Left colon (tissue), 2 donors: ENCODE results near the gene KCTD17. TPM values are rescaled to one million over a fixed set of nuclear protein-coding genes. Genes with fewer than 3 reads are reported as not detected.

Experiments
- ATAC-seq: fragments of 200-7000 bp; cut with Tn5 transposase; one replicate; pipeline ENCODE4 v1.9.1; 2020; ENCODE audit warnings: mild to moderate bottlenecking, moderate library complexity
- DNase-seq, 2 donors: peaks; one replicate each; pipeline ENCODE4 v3.0.0-alpha.2; 2020
- intact Hi-C, 2 donors: fragments of 100-400 bp; cut with DNase I in 1 of 2; cut with micrococcal nuclease in 1 of 2; formaldehyde crosslinking; loops; one replicate each; pipeline versions ENCODE4 v1.11.2 to v1.14.0; 2022; cut with DNase I, micrococcal nuclease
- total RNA-seq, 2 donors: library from RNA; stranded (reverse); fragmentation: NEBNext Ultra II Directional; extraction: Animal tissue kit (Norgen Biotek cat#: 25700); gene quantifications; one replicate each; pipeline ENCODE4 v1.2.1, GENCODE V29; 2021
- donor health status: DM: no; HTN: no; CAD: no.
- donor health status: DM: yes; HTN: yes; CAD: no.

Gene KCTD17
- total RNA-seq, 2 donors from 2014 or later, result 33.2 to 41.1 TPM

DNA sequence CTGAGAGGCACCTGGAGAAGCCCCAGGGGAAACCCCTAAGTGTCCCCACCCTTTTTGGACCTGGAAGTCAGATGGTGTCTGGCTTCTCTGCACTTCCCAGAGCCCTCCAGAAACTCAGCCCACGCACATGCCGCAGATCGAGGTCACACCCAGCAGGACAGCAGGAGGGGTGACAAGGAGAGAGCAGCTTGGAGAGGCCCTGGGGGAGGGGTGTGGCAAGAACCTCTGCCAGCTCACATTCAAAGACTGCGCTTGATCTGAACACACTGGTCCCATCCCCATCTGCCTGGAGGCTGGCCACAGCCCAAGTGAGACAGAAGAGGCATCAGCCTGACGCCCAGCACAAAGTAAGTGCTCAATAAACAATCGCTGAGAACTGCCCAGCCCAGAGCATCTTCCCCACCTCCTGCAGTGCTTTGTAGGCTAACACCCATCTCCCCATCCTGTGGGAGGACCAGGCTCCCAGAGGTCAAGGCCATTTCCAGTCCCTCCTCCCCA, 36.6 kb downstream of the KCTD17 start:
- DNase-seq, result no peak
- intact Hi-C loops, result no loop called here
- ATAC-seq, result peak; percentile 19

DNA sequence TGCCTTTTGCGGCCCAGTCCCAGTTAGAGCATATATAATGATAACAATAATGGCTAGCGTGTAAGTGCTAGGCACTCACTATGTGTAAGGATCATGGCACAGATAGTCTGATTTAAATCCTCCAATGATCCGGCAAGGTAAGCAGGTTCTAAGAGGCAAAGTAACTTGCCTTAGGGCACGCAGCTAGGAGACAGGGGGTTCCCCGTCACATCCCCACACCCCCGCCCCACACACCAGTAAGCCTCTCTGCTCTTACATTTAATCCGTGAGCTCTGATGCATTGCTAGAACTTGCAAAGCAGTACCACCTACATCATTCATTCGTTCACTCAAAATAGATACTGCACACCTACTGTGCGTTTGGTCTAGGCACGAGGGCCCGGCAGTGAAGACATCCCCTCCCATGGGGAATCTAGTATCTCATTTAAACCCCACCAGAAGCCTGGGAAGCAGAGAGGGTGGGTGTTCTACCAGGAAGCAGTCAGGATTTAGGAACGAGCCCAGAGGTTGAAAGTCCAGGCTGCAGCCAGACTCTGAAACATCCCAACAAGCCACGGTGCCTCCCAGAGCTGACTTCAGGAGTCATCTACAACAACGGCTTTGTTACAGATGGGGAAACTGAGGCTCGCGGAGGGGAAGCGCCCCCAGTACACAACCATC, 37.3 kb downstream of the KCTD17 start:
- intact Hi-C loops, result no loop called here
- no peak for DNase-seq

DNA sequence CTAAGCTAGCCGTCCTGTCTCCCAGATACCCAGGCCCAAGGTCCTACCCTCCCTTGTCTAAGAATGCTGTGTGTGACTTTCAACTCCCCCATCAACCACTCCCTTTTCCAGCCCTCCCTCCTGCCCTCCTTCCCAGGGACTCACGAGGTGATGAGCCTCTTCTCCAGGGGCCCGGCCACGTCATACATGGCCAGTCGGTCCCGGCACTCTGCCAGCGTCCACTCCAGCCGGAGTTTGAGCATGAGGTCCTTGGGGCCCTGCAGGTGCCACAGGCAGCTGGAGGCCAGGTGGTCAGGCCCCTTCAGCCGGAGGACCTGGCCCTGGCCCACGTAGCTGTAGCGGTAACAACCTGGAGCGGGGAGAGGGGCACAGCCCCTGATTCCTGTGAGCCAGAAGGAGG, 37.9 kb downstream of the KCTD17 start:
- DNase-seq (no peak), ATAC-seq (no peak)
- intact Hi-C loops, result no loop called here

More for the DNA sequence above, 37.3 kb downstream of the KCTD17 start:
- peak; percentile 34 for ATAC-seq

DNA sequence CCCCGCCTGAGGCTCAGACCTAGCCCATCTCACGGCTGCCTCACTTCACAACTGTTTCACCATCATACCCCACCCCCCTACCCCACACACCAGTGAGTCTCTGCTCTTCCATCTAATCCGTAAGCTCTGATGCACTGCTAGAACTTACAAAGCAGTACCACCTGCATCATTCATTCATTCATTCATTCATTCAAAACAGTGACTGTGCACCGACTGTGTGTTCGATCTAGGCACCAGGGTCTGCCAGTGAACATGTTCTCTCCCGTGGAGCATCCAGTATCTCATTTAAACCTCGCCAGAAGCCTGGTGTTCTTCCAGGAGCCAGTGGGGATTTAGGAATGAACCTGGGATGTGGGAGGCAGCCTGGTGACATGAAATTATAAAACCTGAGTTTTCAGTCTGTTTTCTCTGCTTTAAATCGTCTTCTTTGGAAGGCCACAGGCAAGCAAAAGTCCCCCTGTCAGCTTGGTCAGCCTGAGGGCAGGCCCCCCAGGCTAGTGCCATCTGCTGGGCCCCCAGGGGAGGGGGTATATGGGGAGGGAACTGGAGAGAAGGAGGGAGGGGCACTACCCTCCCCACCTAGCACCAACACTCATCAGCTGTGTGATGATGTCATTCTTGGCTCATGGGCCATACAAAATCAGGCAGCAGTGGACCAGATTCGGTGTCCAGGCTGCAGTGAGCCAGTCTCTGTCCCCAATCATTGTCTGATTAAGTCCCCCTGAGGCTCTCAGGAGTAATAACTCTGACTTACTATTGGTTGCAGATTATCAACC, 39.6 kb downstream of the KCTD17 start:
- DNase-seq (no peak), ATAC-seq (no peak)
- intact Hi-C loops, result no loop called here

DNA sequence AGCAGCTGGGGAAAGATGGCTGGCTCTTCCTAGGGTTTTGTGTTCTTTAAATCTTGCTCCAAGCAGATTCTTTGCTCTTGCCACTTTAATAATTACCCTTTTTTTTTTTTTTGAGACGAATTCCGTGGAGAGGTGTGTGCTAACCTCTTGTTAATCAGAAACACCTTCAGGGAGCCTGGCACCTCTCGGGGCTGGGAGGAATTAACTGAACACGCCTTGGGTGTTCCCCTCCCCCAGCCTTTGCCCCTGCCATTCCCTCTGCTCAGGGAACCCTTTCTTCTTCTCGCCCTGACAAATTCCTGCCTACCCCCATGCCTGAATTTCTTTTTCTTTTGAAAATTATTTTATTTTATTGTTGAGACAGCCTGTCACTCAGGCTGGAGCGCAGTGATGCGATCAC, 40.5 kb downstream of the KCTD17 start:
- DNase-seq (no peak), ATAC-seq (no peak)
- intact Hi-C loops, result no loop called here

DNA sequence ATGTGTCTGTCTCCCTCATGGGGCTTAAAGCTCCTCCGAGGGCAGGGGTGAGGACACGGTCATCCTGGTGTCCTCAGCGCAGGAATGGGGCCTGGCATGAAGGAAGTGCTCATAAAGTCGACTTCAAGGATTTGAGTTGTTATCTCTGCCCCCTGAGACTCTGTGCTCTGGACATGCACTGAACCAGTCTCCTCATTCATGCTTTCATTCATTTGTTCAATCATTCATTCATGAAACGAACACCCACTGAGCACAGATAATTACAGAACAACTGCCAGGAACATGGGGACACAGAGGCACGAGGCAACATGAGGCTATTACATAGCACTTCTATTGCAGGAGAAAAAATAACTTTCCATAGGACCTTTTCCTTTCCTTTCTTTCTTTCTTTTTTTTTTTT, 41.5 kb downstream of the KCTD17 start:
- no peak for ATAC-seq

DNA sequence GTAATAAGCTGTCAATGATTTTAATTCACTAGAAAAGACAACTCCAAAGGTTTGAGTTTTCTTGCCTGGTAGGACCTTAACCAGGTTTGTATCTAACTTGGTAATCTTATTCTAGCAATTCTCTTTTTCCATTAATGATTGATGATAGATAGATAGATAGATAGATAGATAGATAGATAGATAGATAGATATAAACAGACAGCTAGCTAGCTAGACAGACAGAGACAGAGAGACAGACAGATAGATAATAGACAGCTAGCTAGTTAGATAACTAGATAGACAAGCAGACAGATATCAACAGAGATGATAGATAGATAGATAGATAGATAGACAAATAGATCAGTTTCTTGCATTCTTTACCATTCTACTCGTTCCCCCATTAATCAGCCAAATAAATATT, 42.7 kb downstream of the KCTD17 start:
- no peak for ATAC-seq
- intact Hi-C loops, result no loop called here
- DNase-seq, result no peak

More for the DNA sequence above, 41.5 kb downstream of the KCTD17 start:
- DNase-seq, result no peak
- intact Hi-C loops, result no loop called here

DNA sequence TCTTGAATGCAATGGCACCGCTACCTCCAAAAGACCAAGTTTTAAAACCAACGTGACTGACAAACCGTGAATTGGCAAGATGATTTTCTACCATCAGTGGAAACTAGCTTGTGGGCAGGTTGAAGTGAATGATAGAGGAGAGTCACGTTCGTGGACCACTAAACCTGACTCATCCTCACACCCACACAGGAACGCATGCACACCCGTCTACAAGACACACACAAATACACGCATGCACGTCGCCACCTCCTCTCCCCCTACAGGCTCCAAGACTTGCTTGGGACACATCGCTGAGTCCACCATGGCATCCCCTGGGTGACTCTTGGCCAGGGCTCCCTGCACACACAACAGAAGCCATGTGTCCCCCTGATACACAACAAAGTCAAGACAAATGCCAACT, 43.6 kb downstream of the KCTD17 start:
- intact Hi-C loops, result no loop called here
- DNase-seq (no peak), ATAC-seq (no peak)

DNA sequence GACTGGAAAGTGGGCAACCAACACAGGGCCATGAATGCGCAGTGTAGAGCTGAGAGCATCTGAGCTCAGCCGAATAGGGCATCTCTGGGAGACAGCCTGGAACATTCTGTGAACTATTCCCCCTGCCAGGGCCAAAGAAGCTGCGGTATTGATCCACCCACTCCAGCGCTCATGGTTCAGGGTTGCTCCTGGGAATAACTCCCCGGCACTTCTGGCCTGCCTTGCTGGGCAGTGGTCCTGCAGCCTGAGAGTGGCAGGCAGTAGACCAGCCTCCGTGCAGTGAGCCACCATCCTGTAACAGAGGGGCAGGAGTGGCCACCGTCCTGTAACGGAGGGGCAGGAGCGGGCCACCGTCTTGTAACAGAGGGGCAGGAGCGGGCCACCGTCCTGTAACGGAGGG, 45.8 kb downstream of the KCTD17 start:
- ATAC-seq, result no peak
- intact Hi-C loops, result no loop called here
- DNase-seq, result no peak

DNA sequence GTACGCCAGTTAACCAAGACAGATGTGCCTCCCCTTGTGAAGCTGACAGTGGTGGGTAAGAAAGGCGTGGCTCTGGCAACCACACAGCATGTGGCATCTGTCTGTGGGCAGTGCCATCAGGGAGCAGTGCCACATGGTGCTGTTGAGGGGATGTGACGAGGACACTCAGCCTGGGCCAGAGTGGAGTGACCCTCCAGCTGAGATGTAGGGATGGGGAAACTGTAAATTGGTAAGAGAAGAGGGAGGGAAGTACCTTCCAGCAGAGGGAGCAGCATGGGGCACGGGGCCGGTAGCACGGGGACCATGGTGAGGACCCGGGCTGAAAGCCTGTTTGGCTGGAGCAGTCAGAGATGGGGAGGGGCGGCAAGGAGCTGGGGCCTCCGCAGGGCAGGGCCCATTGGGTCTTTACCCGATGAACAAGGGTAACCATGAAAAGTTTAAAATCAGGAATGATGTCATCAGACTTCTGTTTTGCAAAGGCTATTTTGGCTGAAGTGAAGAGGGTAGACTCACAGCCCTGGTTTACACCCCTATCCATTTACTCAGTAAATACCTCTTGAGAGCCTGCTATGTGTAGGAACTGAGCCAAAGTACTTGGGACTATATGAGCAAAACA, 47.5 kb downstream of the KCTD17 start:
- intact Hi-C loops, result no loop called here
- DNase-seq (no peak), ATAC-seq (no peak)

DNA sequence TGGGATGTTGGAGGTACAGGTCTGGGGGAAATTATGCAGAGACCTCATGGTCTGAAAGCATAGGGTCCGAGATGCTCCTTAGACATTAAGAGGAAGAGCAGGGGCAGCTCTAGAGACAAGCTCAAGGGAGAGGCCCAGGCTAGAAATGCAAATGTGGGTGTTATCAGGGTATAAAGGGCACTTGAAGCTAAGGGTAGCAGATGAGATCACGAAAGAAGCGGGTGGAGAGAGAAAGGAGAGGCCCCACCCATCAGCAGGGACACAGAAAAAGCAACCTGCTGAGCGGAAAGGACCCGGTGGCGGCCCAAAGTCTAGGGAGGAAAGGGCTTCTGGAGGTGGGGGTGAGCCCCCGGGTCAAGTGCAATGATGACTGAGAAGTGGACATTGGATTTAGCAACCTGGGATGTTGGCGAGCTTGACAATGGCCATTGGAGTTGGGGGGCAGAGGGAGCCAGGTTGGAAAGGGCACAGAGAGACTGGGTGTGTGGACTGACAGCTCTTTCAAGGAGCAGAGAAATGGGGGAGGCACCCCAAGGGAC, 49.1 kb downstream of the KCTD17 start:
- intact Hi-C loops, result no loop called here
- peak; percentile 38 to 48 for DNase-seq
- ATAC-seq, result peak; percentile 95

DNA sequence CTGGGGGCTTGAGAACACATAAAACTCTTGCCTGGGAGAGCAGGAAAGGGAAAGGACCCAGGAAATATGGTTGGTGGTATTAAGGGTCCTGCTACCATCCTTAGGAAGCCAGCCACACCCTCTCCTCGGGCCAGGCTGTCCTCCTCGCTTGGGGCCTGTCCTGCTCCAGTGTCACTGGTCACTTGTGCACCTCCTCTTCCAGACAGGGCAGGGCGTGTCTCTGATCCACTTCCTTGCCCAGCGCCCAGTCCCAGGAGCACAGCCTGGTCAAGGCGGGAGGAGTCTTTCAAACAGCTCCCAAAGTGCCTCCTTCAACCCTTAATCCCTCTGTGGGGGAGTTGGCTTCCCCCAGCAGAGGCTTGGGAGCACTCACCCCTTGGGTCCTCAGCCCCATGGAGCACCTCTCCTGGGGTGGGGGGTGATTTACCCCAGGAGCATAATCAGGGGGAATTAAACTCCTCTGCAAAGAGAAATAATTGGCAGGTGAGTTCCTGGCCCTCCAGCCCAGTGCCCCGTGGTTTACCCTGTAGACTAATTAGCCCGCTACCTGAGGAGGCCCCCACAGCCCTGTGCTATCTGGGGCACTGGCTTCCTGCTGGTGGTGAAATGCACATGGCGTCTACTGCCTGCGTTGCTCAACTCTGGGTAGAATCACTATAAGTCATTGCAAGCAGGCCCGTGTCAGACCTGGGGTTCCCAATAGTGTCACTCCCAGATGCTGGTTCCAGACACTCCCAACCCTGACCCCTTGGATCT, 49.9 kb downstream of the KCTD17 start:
- ATAC-seq, result peak; percentile 83
- DNase-seq, result peak; percentile 49 to 70
- intact Hi-C loops, result no loop called here

DNA sequence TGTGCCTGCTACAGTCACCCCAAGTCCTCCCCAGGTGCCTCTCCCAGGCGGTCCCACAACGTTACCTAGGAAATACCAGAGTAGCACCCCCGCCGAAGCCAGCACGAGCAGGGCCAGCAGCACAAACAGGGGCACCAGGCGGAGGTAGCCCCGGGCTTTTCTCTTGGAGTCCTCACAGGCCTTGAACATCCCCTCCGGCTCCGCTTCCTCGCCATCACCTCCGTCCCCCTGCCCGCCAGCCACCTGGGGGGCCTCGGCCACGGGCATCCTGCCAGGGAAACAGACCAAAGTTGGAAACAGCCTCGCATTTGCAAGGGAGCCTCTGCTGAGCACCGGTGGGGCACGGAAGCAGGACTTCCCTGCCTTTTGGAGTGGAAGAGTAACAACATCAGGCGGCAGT, 51.6 kb downstream of the KCTD17 start:
- DNase-seq (no peak), ATAC-seq (no peak)
- intact Hi-C loops, result no loop called here

DNA sequence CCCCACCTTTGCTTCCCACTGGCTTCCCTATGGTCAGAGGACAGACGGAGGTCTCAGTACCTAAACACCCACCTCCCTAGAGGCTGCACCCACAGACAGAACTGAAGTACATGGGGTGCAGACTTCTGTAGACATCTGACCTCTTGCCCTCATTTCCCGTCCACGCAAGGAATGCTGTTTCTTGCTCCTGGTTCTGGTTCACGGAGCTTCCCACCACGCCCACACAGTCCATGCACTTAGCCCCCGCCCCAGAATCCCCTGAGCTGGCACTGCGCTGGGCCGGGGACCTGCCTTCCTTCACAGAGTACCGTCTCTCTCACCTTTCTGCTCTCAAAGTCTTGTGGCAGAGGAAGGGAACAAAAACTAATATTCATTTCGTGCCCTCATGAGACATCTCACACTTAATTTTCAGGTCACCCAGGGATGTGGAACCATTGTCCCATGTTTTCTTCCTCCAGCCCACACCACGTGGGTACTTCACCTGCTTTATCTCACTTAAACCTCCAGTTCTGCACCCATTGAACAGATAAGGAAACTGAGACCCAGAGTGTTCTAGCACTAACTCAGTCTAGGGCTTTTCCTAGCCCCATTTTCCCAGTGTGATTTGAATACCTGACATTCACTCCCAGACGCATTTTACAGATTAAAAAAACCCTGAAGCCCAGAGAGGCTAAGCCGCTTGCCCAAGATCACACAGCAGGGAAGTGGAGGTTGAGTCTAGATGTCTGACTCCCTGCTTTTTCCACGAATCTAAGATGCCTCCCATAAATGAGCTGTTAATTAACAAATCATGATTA, 52.3 kb downstream of the KCTD17 start:
- no peak for DNase-seq
- ATAC-seq, result no peak
- intact Hi-C loops, result no loop called here

DNA sequence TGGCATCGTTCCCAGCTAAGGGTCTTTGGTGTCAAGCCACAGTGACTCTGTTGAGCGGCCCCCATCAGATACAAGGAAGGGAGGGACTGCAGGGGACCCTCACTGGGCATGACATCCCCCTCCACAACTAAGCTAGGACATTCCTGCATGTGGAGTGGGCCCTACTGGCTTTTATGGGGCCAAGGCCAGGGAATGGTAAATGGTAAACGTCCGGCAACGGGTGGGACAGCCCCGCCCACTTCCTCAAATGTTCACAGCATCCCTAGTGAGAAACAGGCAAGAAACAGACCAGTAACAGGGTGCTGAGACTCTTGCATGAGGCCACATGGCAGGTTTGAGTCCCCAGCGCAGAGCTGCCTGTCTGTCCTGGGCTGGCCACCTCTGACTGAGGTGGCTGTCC, 53.6 kb downstream of the KCTD17 start:
- ATAC-seq (no peak), DNase-seq (no peak)

DNA sequence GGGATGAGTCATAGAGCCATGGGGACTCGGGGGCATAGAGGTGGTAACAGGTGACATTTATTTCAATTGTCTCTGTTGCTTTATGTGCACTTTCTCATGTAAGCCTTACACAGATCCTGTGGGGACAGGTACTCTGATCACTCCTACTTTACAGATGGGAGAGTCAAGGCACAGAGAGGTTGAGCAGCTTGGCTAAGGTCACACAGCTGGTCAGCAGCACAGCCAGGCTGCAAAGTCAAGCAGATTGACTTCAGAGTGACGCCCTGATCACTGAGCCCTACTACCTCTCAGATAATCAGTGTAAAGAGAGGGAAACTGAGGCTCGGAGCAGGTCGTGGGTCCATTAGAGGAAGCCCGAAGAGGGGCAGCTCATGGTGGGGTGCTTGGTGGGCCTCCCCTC, 54.4 kb downstream of the KCTD17 start:
- intact Hi-C loops, result no loop called here
- DNase-seq (no peak), ATAC-seq (no peak)

More for the DNA sequence above, 53.6 kb downstream of the KCTD17 start:
- intact Hi-C loops, result no loop called here

DNA sequence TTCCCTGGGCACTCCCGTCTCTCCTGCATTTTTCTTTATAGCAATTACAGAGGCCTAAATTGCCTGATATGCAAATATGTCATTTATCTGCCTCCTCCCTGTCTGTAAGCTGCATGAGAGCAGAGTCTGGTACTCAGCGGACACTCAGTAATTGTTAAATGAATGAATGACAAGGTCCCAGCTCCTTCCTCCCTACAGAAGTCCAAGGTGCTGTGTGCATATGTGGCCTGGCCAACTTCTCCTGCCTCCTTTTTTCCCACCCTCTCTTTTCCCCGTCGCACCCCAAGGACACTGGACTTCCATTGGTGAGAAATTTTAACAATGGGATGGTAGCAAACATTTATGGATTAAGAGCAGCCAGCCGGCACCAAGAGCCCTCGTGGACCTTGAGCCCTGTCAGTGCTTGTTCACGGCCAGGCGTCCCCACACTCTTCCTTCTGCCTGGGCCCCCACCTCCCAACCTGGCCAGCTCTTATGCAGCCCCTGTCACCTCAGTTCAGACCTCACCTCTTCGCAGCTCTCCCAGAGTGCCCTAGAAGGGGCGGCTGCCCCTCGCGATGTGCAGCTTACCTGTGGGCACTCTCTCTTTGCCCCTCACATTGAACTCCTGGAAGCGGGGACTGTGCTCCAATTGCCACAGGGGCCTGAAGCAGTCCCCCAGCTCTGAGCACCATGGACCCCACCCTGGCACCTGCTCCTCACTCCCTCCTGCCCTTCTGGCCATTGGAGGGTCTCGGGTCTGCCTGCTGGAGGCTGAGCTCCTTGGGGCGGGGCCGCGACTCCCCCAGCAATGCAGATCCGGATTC, 56.5 kb downstream of the KCTD17 start:
- ATAC-seq (peak; percentile 81), DNase-seq (no peak)
- intact Hi-C loops, result no loop called here
